PFSK-1 (cell line): Measurements from ENCODE around the gene KRT86.
A peak's percentile ranks its signal among the peaks of the same experiment; 100 is the strongest.

Source experiments
- FOXP2 ChIP-seq: optimal IDR thresholded peaks from 2 replicates; pipeline ENCODE3; 2011; ENCODE audit warnings: borderline replicate concordance, control low read depth, inconsistent platforms; ENCODE audit not compliant: insufficient read depth; ENCODE audit errors: extremely low read length, extremely low read depth
- POLR2AphosphoS5 ChIP-seq: IDR thresholded peaks from 2 replicates; pipeline ENCODE4 v1.6.1; 2012; ENCODE audit warnings: low read depth, mild to moderate bottlenecking, control low read depth, low read length, moderate library complexity
- REST ChIP-seq, 2 experiments: IDR thresholded peaks; 2 replicates each; pipeline versions ENCODE4 v1.6.1 to v1.8.0; 2011 to 2012; ENCODE audit warnings: low read depth in 2 of 2, low read length in 2 of 2, control low read depth in 1 of 2, inconsistent platforms in 1 of 2, mild to moderate bottlenecking in 1 of 2, moderate library complexity in 1 of 2; ENCODE audit not compliant: insufficient read depth in 1 of 2
- SIN3A ChIP-seq: IDR thresholded peaks from 2 replicates; pipeline ENCODE4 v1.6.1; 2012; ENCODE audit warnings: mild to moderate bottlenecking, low read length, moderate library complexity, borderline replicate concordance; ENCODE audit not compliant: insufficient read depth
- TAF1 ChIP-seq: IDR thresholded peaks from 2 replicates; pipeline ENCODE4 v1.6.1; 2012; ENCODE audit warnings: low read length, control low read depth, borderline replicate concordance; ENCODE audit not compliant: insufficient read depth

KRT86 gene

DNA sequence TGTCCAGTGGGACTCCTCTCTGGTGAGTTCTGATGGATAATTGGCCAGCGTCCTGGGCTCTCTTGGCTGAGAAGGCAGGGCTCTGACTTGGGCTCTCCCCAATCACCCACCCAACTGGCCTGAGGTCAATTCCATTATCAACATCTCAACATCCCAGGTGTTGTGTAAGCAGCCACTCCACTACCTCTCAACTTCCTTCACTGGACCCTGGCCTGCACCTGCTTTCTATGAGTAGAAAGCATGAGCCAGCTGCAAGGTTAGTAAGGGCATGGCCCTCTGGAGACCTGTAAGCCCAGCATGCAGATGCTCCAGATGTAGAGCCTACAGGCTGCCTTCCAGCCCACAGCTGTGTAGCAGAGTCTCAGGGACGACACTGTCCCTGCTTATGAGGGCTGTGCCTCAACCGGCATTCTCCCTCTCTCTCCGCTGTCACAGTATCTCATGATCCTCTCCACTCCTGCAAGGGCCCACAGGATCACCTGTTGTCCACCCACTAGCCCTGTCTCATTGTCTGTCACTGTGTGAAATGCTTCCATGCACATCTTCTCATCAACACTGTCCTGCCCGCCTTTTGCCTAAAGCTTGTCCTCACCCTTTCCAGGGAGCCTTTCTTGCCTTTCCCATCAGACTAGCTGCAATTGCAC lies 22.2 kb downstream of the KRT86 start:
- TF ChIP-seq SIN3A (no peak), REST (IDR thresholded peaks at IDR 0.05; ENCODE audit: insufficient read depth in 1 of 2, low read depth in 2 of 2, low read length in 2 of 2) (no peak), TAF1 (no peak), POLR2AphosphoS5 (no peak), FOXP2 (no peak)

DNA sequence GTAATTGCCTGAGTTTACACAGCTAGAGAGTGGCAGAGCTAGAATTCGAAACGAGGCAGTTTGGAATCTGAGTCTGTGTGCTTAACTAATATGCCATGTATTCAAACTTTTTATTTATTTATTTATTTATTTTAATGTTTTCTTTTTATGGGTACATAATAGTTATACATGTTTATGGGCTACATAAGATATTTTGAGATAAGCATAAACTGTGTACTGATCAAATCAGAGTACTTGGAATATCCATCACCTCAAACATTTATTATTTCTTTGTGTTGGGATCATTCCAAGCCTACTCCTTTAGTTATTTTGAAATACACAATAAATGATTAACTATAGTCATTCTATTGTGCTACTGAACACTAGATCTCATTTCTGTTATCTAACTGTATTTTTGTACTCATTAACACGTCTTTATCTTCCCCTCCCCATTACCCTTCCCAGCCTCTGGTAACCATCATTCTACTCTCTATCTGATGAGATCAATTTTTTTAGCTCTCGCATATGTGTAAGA lies 24.3 kb downstream of the KRT86 start:
- TF ChIP-seq REST (IDR thresholded peaks at IDR 0.05; ENCODE audit: insufficient read depth in 1 of 2, low read depth in 2 of 2, low read length in 2 of 2) (no peak), TAF1 (no peak), SIN3A (no peak), POLR2AphosphoS5 (no peak), FOXP2 (no peak)

- TF ChIP-seq POLR2AphosphoS5 (no peak), REST (IDR thresholded peaks at IDR 0.05; ENCODE audit: insufficient read depth in 1 of 2, low read depth in 2 of 2, low read length in 2 of 2) (peak; percentile 84 to 94)
Observed at GRCh38 chr12:52300796-52301691, 26.6 kb downstream of the KRT86 start.

DNA sequence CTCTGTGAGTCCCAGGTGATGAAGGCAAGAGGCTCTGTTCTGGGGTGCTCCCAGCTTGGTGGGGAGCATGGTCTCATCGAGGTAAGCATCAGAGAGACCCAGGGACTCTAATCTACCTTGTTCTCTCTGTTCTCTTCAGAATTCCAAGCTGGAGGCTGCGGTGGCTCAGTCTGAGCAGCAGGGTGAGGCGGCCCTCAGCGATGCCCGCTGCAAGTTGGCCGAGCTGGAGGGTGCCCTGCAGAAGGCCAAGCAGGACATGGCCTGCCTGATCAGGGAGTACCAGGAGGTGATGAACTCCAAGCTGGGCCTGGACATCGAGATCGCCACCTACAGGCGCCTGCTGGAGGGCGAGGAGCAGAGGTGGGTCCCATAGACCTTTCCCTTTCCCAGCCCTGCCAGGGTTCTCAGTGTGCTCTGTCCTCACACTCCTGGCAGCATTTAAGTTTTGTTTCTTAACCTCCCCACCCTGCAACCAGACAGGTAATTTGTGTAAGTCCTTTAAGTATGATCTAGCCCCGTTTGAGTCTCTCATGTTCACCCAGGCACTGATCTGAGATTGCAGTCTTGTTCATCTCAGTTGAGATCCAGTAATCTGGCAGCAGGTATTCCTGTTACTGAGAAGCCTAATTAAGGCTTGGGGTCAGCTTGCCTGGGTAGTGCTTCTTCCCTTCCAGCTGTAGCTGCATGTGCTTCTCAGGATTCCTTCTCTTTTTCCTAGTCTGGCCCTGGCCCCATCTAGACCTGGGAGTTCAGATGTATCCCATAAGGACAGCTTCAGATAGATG lies 31.7 kb downstream of the KRT86 start:
- TF ChIP-seq REST (IDR thresholded peaks at IDR 0.05; ENCODE audit: insufficient read depth in 1 of 2, low read depth in 2 of 2, low read length in 2 of 2) (no peak), FOXP2 (no peak), SIN3A (no peak), POLR2AphosphoS5 (no peak), TAF1 (no peak)
